Measurements from ENCODE around the gene EIF4G1. TPM values are rescaled to one million over a fixed set of nuclear protein-coding genes. Genes with fewer than 3 reads are reported as not detected.

Gene EIF4G1
- total and polyA plus RNA-seq, 2 of the 4 experiments (the other 2 are of a cell fraction) = 225 to 274 TPM

DNA sequence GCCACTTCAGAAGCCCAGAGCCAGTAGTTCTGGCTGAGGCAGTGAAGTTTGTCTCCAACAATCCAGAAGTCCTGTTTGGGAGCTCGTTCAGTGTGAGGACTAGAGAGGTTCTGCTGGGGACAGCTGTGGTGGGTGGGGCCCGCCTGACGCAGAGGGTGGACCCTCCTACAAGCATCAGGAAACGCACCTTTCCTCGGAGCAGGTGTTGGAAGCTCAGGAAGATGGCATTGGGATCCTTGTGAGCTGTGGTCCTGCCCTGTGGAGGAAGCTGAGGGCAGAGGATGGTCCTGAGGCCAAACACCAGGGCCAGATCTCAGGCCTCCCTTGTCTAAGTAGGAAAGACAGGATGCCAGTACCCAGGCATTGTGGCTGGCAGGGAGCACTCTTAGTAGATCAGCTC is 58.5 kb downstream of the EIF4G1 start:
- H3K56ac ChIP-seq (ENCODE audit: extremely low read depth, insufficient read depth, low read length) = no peak overlapping the region
- peaks cover 7% of the 10 kb centered on the region for H3K36me3 ChIP-seq (ENCODE audit: control insufficient read depth, insufficient read depth, low read length)
- no peak overlapping the region for H2BK5ac ChIP-seq (ENCODE audit: low read depth, low read length, poor library complexity, severe bottlenecking)
- BruUV-seq (replicated peaks) = no TSS peak
- no peak overlapping the region for H4K5ac ChIP-seq (ENCODE audit: low read depth, low read length)
- ATAC-seq (ENCODE audit: low read depth) = no peak
- CTCF ChIA-PET = interaction anchor here (1.2 to 1.9 kb wide), 2 partner anchors 125 to 142 kb away, joined by 4 to 30 read pairs; no protein-coding TSS in a partner anchor
- H3K4me2 ChIP-seq (ENCODE audit: low read depth, low read length) = no peak overlapping the region
- H2BK15ac ChIP-seq (ENCODE audit: low read depth, low read length) = no peak overlapping the region
- H2BK120ac ChIP-seq (ENCODE audit: low read depth, low read length) = no peak overlapping the region
- H3K9me3 ChIP-seq (ENCODE audit: control insufficient read depth, insufficient read depth, low read length) = no peaks in the 10 kb centered on the region
- no peak overlapping the region for H2BK20ac ChIP-seq (ENCODE audit: low read depth, low read length)
- no peak overlapping the region for H3K27ac ChIP-seq (ENCODE audit: insufficient read depth, low read length)
- 0 out of 2 replicates have a peak, but pooled peaks cover 6% of the 10 kb centered on the region for H3K4me1 ChIP-seq (ENCODE audit: control insufficient read depth, insufficient read depth, low read length)
- no peak overlapping the region for H2AFZ ChIP-seq (replicated peaks; ENCODE audit: low read length, poor library complexity)
- H2AK9ac ChIP-seq (replicated peaks; ENCODE audit: low read depth, low read length, poor library complexity) = peak overlapping the region; percentile 73
- in situ Hi-C loops (cut with MboI; ENCODE audit: low sequenced_read_pairs) (loop anchor here (5.0 to 10.0 kb wide), 3 partner anchors 159 to 432 kb away; no protein-coding TSS in a partner anchor), dilution Hi-C loops (cut with HindIII; ENCODE audit: low sequenced_read_pairs, unreplicated experiment) (loop anchor here (25.0 kb wide), 1 partner anchor 164 kb away; no protein-coding TSS in a partner anchor), intact Hi-C loops (cut with micrococcal nuclease) (loop anchor here (5.0 kb wide), 2 partner anchors 404 to 429 kb away; no protein-coding TSS in a partner anchor)
- no peak overlapping the region for H3K4ac ChIP-seq (ENCODE audit: low read depth, low read length)
- no peak for TF ChIP-seq FOS (IDR thresholded peaks at IDR 0.05; ENCODE audit: low read depth, low read length)
- H3K27me3 ChIP-seq (ENCODE audit: control insufficient read depth, insufficient read depth, low read length) = peaks cover 38% of the 10 kb centered on the region
- H4K91ac ChIP-seq (ENCODE audit: insufficient read depth, low read depth, low read length) = no peak overlapping the region
- no peaks in the 10 kb centered on the region for H3K9me1 ChIP-seq (ENCODE audit: insufficient read depth, low read length)
- no peak overlapping the region for H3K14ac ChIP-seq (replicated peaks; ENCODE audit: low read depth, low read length)
- H2AK5ac ChIP-seq (ENCODE audit: low read depth, low read length) = no peak overlapping the region
- no peak overlapping the region for H3K18ac ChIP-seq (ENCODE audit: low read depth, low read length)
- DNase-seq = no peak
- POLR2A ChIA-PET (ENCODE audit: unreplicated experiment) = no interaction called here
- no peak overlapping the region for H4K8ac ChIP-seq (ENCODE audit: low read depth in 2 of 2, low read length in 2 of 2)
- no peak overlapping the region for H3K23ac ChIP-seq (ENCODE audit: low read depth, low read length)
- H3K4me3 ChIP-seq (ENCODE audit: insufficient read depth, low read depth, low read length) = no peak overlapping the region
- no peak overlapping the region for H3K9ac ChIP-seq (ENCODE audit: low read depth, low read length)
- 0 out of 4 replicates have a peak, but pooled peaks cover 0 to 2% of the 10 kb centered on the region in 2 experiments for H3K79me1 ChIP-seq (ENCODE audit: low read depth in 1 of 2, low read length in 2 of 2)
- peaks cover 10% of the 10 kb centered on the region; the same call in 1 of the 2 replicates for H4K20me1 ChIP-seq (ENCODE audit: insufficient read depth, low read length)
- no CpG with 5 or more reads among the region's 5 CpGs for WGBS, 2 experiments (ENCODE audit: extremely low coverage in 2 of 2, insufficient read length in 1 of 2)

All from IMR-90 (cell line).